ENCODE results near the gene CTSC. TPM values are rescaled to one million over a fixed set of nuclear protein-coding genes. Genes with fewer than 3 reads are reported as not detected.

CTSC gene
- total RNA-seq, 1 experiment from 2014 or later, result 80.2 TPM

DNA sequence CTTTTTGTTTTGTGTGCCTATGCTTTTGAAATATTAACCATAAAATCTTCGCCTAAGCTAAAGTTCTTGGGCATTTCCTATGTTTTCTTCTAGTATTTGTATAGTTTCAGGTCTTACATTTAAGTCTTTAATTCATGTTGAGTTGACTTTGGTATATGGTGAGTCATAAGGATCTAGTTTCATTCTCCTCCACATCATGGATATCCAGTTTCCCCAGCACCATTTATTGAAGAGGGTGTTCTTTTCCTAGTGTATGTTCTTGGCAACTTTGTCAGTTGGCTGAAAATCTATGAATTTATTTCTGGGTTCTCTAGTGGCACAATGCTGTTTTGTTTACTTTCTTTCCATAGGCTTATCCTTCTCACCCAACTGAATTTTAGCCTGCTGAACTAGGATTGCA lies 49.0 kb downstream of the CTSC start:
- H3K4me3 ChIP-seq (ENCODE audit: low read depth in 2 of 2, low read length in 2 of 2), result no peak overlapping the region
- no peaks in the 10 kb centered on the region for H3K36me3 ChIP-seq (ENCODE audit: control insufficient read depth, insufficient read depth, low read length)
- H3K4me1 ChIP-seq (ENCODE audit: control insufficient read depth, insufficient read depth, low read length), result no peaks in the 10 kb centered on the region
- no peak for ATAC-seq
- intact Hi-C loops (cut with micrococcal nuclease; ENCODE audit: unreplicated experiment), result no loop called here
- no peaks in the 10 kb centered on the region for H3K27me3 ChIP-seq (ENCODE audit: control insufficient read depth, insufficient read depth, low read length)
- no peaks in the 10 kb centered on the region for H3K9me3 ChIP-seq (ENCODE audit: control insufficient read depth, insufficient read depth, low read depth, low read length)
- TF ChIP-seq SIN3A (IDR thresholded peaks at IDR 0.05; ENCODE audit: borderline replicate concordance, insufficient read depth, low read depth, low read length) (no peak), REST (IDR thresholded peaks at IDR 0.05; ENCODE audit: insufficient read depth in 1 of 2, low read depth in 2 of 2, low read length in 1 of 2) (no peak), TCF7L2 (IDR thresholded peaks at IDR 0.05; ENCODE audit: low read depth, low read length) (no peak)
- TF ChIP-seq, protein P1, sequence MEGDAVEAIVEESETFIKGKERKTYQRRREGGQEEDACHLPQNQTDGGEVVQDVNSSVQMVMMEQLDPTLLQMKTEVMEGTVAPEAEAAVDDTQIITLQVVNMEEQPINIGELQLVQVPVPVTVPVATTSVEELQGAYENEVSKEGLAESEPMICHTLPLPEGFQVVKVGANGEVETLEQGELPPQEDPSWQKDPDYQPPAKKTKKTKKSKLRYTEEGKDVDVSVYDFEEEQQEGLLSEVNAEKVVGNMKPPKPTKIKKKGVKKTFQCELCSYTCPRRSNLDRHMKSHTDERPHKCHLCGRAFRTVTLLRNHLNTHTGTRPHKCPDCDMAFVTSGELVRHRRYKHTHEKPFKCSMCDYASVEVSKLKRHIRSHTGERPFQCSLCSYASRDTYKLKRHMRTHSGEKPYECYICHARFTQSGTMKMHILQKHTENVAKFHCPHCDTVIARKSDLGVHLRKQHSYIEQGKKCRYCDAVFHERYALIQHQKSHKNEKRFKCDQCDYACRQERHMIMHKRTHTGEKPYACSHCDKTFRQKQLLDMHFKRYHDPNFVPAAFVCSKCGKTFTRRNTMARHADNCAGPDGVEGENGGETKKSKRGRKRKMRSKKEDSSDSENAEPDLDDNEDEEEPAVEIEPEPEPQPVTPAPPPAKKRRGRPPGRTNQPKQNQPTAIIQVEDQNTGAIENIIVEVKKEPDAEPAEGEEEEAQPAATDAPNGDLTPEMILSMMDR (IDR thresholded peaks at IDR 0.05), result no peak
- in situ Hi-C loops (cut with HindIII; ENCODE audit: low pct_unique_long_range_greater_than_20kb, low sequenced_read_pairs), result no loop called here
- POLR2A ChIA-PET, result no interaction called here
- DNase-seq (ENCODE audit: low read depth, low spot score), result no peak
- no peak overlapping the region for H3K27ac ChIP-seq (ENCODE audit: low read length)
- BruUV-seq (replicated peaks), result no TSS peak
- CTCF ChIA-PET, result no interaction called here

DNA sequence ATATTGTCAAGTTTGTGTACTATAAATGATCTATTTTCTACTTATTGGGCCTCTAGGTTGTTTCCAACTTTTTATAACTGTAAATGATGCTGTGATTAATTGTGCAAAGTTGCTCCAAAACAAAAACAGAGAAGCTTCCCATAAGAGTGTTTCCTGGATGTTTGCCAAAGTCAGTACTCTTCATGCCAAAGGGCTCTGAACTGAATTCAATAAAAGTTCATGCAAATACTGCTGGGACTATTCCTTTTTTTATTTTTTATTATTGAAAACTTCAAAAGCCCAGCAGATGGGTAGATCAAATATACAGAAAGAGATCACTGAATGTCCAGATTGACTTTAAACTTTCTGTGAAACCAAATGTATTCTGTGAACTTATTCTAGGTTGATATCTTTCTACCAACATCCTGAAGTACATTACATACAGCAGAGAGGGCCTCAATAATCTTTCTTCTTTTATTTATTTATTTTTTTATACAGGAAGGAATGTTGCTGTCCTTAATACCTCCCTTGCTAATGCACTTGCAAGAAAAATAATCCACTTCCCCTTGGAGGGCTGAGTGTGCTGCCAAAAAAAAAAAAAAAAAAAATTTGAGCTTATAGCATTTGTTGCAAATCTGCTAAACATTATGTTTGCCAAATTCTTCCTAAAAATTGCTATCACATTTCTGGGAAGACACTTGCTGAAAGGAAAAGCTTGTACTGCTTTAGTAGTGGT lies 53.0 kb downstream of the CTSC start:
- ATAC-seq, result no peak
- Histone ChIP-seq H3K36me3 (ENCODE audit: control insufficient read depth, insufficient read depth, low read length) (no peaks in the 10 kb centered on the region), H3K4me1 (ENCODE audit: control insufficient read depth, insufficient read depth, low read length) (no peaks in the 10 kb centered on the region), H3K4me3 (ENCODE audit: low read depth in 2 of 2, low read length in 2 of 2) (no peak overlapping the region), H3K9me3 (ENCODE audit: control insufficient read depth, insufficient read depth, low read depth, low read length) (no peaks in the 10 kb centered on the region), H3K27me3 (ENCODE audit: control insufficient read depth, insufficient read depth, low read length) (no peaks in the 10 kb centered on the region), H3K27ac (ENCODE audit: low read length) (no peak overlapping the region)
- TF ChIP-seq, protein P1 (IDR thresholded peaks at IDR 0.05), result no peak
- TF ChIP-seq TCF7L2 (IDR thresholded peaks at IDR 0.05; ENCODE audit: low read depth, low read length) (no peak), POLR2AphosphoS5 (IDR thresholded peaks at IDR 0.05; ENCODE audit: low read depth, low read length) (no peak), SIN3A (IDR thresholded peaks at IDR 0.05; ENCODE audit: borderline replicate concordance, insufficient read depth, low read depth, low read length) (no peak), REST (IDR thresholded peaks at IDR 0.05; ENCODE audit: insufficient read depth in 1 of 2, low read depth in 2 of 2, low read length in 1 of 2) (no peak)
- POLR2A ChIA-PET, result interaction anchor here (0.6 kb wide), 1 partner anchor 205 kb away, joined by 3 read pairs; no protein-coding TSS in a partner anchor
- no TSS peak for BruUV-seq (replicated peaks)
- in situ Hi-C loops (cut with HindIII; ENCODE audit: low pct_unique_long_range_greater_than_20kb, low sequenced_read_pairs) (no loop called here), intact Hi-C loops (cut with micrococcal nuclease; ENCODE audit: unreplicated experiment) (no loop called here)
- CTCF ChIA-PET, result no interaction called here
- no peak for DNase-seq (ENCODE audit: low read depth, low spot score)
